Measurements from ENCODE around the gene SUGCT. TPM values are rescaled to one million over a fixed set of nuclear protein-coding genes. Genes with fewer than 3 reads are reported as not detected.
"Not testable (repeated sequence)": the region's sequence is repeated elsewhere in the genome, so short reads cannot be mapped to it uniquely, and the experiment has no call there.

SUGCT gene
- total RNA-seq, 1 donor from 2014 or later, result 9.8 TPM

- no peak for DNase-seq (ENCODE audit: low spot score in 2 of 2, unreplicated experiment in 2 of 2)
- H3K27ac Mint-ChIP-seq, result no peak overlapping the region
- H3K4me3 Mint-ChIP-seq, result no peak overlapping the region
- no peaks in the 10 kb centered on the region for H3K27me3 Mint-ChIP-seq (ENCODE audit: low read depth)
- peaks cover 21% of the 10 kb centered on the region for H3K9me3 Mint-ChIP-seq
- H3K4me1 Mint-ChIP-seq, result peaks cover 26% of the 10 kb centered on the region
- H3K36me3 Mint-ChIP-seq, result peaks cover 4% of the 10 kb centered on the region
- no peak for TF ChIP-seq CTCF (IDR thresholded peaks at IDR 0.05; ENCODE audit: unreplicated experiment)
These were observed 266.6 kb downstream of the SUGCT start for GRCh38 chr7:40401406-40401805.

- Mint-ChIP-seq H3K27me3 (ENCODE audit: low read depth) (no peaks in the 10 kb centered on the region), H3K9me3 (peaks cover 25% of the 10 kb centered on the region), H3K4me1 (peaks cover 18% of the 10 kb centered on the region), H3K4me3 (no peak overlapping the region), H3K27ac (peak overlapping the region; percentile 51), H3K36me3 (peaks cover 4% of the 10 kb centered on the region)
- no peak for TF ChIP-seq CTCF (IDR thresholded peaks at IDR 0.05; ENCODE audit: unreplicated experiment)
- no peak for DNase-seq (ENCODE audit: low spot score in 2 of 2, unreplicated experiment in 2 of 2)
These were observed 267.9 kb downstream of the SUGCT start for GRCh38 chr7:40402661-40403060.

- no peaks in the 10 kb centered on the region for H3K27me3 Mint-ChIP-seq (ENCODE audit: low read depth)
- TF ChIP-seq CTCF (IDR thresholded peaks at IDR 0.05; ENCODE audit: unreplicated experiment), result no peak
- peaks cover 4% of the 10 kb centered on the region for H3K36me3 Mint-ChIP-seq
- DNase-seq (ENCODE audit: low spot score in 2 of 2, unreplicated experiment in 2 of 2), result no peak
- H3K4me3 Mint-ChIP-seq, result no peak overlapping the region
- H3K27ac Mint-ChIP-seq, result no peak overlapping the region
- peaks cover 27% of the 10 kb centered on the region for H3K9me3 Mint-ChIP-seq
- H3K4me1 Mint-ChIP-seq, result peaks cover 16% of the 10 kb centered on the region
These were observed 269.1 kb downstream of the SUGCT start for GRCh38 chr7:40403703-40404476.

GRCh38 chr7:40405991-40406390 lies 271.2 kb downstream of the SUGCT start:
- H3K36me3 Mint-ChIP-seq, result peaks cover 4% of the 10 kb centered on the region

GRCh38 chr7:40412323-40412722 lies 277.5 kb downstream of the SUGCT start:
- no peak for DNase-seq (ENCODE audit: low spot score in 2 of 2, unreplicated experiment in 2 of 2)
- Mint-ChIP-seq H3K4me1 (no peaks in the 10 kb centered on the region), H3K4me3 (no peak overlapping the region), H3K9me3 (peaks cover 11% of the 10 kb centered on the region), H3K27me3 (ENCODE audit: low read depth) (no peaks in the 10 kb centered on the region), H3K36me3 (no peaks in the 10 kb centered on the region), H3K27ac (no peak overlapping the region)
- no peak for TF ChIP-seq CTCF (IDR thresholded peaks at IDR 0.05; ENCODE audit: unreplicated experiment)

More at GRCh38 chr7:40405991-40406390, 271.2 kb downstream of the SUGCT start:
- Mint-ChIP-seq H3K9me3 (peaks cover 17% of the 10 kb centered on the region), H3K4me1 (peaks cover 16% of the 10 kb centered on the region), H3K27me3 (ENCODE audit: low read depth) (no peaks in the 10 kb centered on the region), H3K27ac (no peak overlapping the region), H3K4me3 (no peak overlapping the region)
- no peak for TF ChIP-seq CTCF (IDR thresholded peaks at IDR 0.05; ENCODE audit: unreplicated experiment)
- no peak for DNase-seq (ENCODE audit: low spot score in 2 of 2, unreplicated experiment in 2 of 2)

GRCh38 chr7:40414704-40415103 lies 279.9 kb downstream of the SUGCT start:
- not testable (repeated sequence) for H3K4me3 Mint-ChIP-seq; H3K36me3 Mint-ChIP-seq; DNase-seq (ENCODE audit: low spot score in 2 of 2, unreplicated experiment in 2 of 2); H3K27ac Mint-ChIP-seq; H3K4me1 Mint-ChIP-seq; H3K27me3 Mint-ChIP-seq (ENCODE audit: low read depth); H3K9me3 Mint-ChIP-seq

All from mesothelial cell of epicardium (in vitro differentiated cells).